SIG-M5 (cell line): ENCODE data around the gene CYP26C1.

Source experiments
- DNase-seq: peaks from one replicate; lab custom pipeline; 2025; lab: John Stamatoyannopoulos, UW

The CYP26C1 gene

DNA sequence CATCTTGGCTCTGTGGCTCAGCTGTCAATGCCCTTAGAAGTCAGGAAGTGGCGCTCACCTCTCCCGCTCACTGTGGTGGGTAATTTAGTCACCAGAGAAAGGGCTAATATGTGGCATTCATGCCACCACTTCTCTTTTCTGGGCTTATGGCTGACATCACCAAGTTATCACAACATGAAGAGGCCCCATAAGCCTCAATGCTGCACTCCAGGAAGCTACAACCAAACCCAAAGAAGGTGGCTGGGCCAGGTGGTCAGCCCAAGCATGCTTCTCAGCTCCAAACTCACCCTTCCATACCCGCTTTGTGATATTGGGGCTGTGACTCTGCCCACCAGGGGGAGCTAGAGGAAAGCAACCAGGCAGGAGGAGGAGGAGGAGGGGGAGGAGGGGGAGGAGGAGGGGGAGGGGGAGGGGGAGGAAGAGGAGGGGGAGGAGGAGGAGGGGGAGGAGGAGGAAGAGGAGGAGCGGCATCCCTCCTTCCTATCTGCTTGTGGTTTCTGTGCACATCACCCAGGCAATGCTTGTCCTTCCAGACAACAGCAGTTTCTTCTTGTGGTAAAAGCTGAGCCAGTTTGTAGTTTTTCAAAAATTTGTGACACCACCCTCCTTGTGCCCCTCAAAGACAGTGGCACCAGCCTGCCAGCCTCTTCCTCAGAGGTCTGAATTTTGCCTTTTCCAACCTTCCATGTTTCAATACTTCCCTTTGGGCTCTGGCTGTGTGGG is 55.2 kb downstream of the CYP26C1 start:
- no peak for DNase-seq
